Left renal pelvis (tissue), 4 donors: ENCODE measurements around the gene PGBD5. TPM values are rescaled to one million over a fixed set of nuclear protein-coding genes. Genes with fewer than 3 reads are reported as not detected.

Experiments
- DNase-seq, 4 donors: peaks; one replicate each; pipeline ENCODE4 v3.0.0-alpha.2; 2013; ENCODE audit warnings: low read depth in 4 of 4, low spot score in 3 of 4
- polyA plus RNA-seq, 4 donors: library from polyadenylated mRNA; unstranded; fragments of 120-200 nt; gene quantifications; one replicate each; pipeline ENCODE4 v1.2.1, GENCODE V29; 2013; ENCODE audit not compliant: insufficient read length in 4 of 4

Gene PGBD5
- polyA plus RNA-seq, 4 donors: 0.68 to 6.1 (median 5.6) TPM

- DNase-seq: no peak
Measured at GRCh38 chr1:230379462-230379861, 46.7 kb downstream of the PGBD5 start.

- DNase-seq: no peak
Measured at GRCh38 chr1:230377851-230378250, 48.3 kb downstream of the PGBD5 start.

- no peak for DNase-seq
Measured at GRCh38 chr1:230377324-230377723, 48.8 kb downstream of the PGBD5 start.

- no peak for DNase-seq
Measured at GRCh38 chr1:230376296-230376695, 49.8 kb downstream of the PGBD5 start.

- no peak for DNase-seq
Measured at GRCh38 chr1:230375780-230376179, 50.4 kb downstream of the PGBD5 start.

- DNase-seq: no peak
Measured at GRCh38 chr1:230375147-230375546, 51.0 kb downstream of the PGBD5 start.

GRCh38 chr1:230371923-230372703, 54.0 kb downstream of the PGBD5 start:
- no peak for DNase-seq

GRCh38 chr1:230370109-230370508, 56.0 kb downstream of the PGBD5 start:
- no peak for DNase-seq

- no peak for DNase-seq
Measured at GRCh38 chr1:230368871-230369270, 57.3 kb downstream of the PGBD5 start.

GRCh38 chr1:230368363-230368762, 57.8 kb downstream of the PGBD5 start:
- DNase-seq: no peak

GRCh38 chr1:230366504-230366915, 59.6 kb downstream of the PGBD5 start:
- no peak for DNase-seq

- no peak for DNase-seq
Measured at GRCh38 chr1:230365723-230366307, 60.3 kb downstream of the PGBD5 start.

- DNase-seq: no peak
Measured at GRCh38 chr1:230362949-230363348, 63.2 kb downstream of the PGBD5 start.

GRCh38 chr1:230361941-230362340, 64.2 kb downstream of the PGBD5 start:
- no peak for DNase-seq

- no peak for DNase-seq
Measured at GRCh38 chr1:230359992-230360668, 66.0 kb downstream of the PGBD5 start.

GRCh38 chr1:230356869-230357794, 69.0 kb downstream of the PGBD5 start:
- DNase-seq: no peak

GRCh38 chr1:230356190-230356589, 69.9 kb downstream of the PGBD5 start:
- no peak for DNase-seq

GRCh38 chr1:230355594-230355993, 70.5 kb downstream of the PGBD5 start:
- no peak for DNase-seq

- DNase-seq: no peak
Measured at GRCh38 chr1:230355128-230355527, 71.0 kb downstream of the PGBD5 start.

GRCh38 chr1:230354005-230354404, 72.1 kb downstream of the PGBD5 start:
- DNase-seq: no peak

GRCh38 chr1:230352537-230352936, 73.6 kb downstream of the PGBD5 start:
- no peak for DNase-seq
